HCEC 1CT (cell line): Measurements from ENCODE around the gene MALL.
"Not testable (repeated sequence)": the region's sequence is repeated elsewhere in the genome, so short reads cannot be mapped to it uniquely, and the experiment has no call there.

ENCODE experiments used
- DNase-seq: peaks from one replicate; pipeline ENCODE4 v3.0.0-alpha.2; 2017

Gene MALL

DNA sequence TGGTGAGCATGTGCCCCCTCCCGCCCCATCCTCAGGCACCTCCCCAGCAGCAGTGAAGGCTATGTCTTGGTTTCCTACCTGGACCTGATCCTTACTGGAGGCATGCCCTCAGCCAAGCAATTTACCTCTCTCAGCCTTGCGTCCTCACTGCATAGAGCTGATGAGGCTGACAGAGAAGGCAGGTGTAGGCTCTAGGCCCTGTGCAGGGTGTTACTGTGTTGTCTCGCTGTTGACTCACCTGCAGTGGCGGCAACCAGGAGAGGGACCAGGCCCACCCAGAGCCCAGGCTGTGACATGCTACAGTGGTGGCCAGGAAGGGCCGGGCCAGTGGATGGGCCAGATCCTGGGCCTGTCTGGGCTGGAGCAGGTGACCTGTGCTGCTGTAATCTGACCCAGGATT is 65.9 kb downstream of the MALL start:
- not testable (repeated sequence) for DNase-seq

DNA sequence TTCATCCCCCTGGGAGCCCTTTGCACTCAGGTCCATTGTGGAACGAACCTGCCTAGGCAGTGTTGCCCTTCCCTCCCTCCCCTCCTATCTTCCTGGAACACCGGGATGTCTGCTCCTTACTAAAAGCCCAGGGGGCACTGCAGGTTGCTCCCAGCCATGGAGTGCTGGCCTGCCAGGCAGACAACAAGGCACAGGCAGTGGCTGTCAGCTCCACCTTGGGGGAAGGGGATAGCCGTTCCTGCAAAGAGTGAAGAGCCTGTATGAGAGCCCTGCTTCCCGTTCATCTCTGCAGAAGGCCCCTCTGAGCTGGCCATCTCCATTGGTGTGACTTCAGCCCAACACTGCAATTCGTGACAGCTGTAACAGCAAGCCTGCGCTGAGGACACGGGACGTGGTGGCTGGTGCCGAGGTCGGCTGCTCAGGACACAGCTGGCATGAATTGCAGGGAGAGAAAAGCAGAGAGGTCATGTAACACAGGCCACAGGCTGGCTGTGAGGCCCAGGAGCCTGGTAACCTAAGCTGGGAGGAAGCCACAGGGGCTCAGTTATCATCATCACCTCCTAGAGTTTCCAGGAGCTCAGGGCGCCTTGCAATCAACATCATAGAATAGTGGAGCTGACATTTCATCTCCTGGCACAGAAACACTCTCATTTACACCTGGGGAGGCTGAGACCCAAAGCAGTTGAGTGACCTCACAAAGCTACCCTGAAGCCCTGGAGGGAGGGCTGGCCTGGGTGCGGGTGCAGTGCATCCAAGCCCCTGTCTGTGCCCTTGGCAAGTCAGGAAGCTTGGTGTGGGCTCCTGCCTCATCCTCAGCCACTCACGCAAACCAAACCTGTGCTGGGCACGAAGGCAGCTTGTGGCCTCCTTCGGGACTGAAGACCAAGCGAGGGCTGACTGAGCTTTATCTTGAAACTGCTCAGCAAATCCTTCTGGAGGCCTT is 67.1 kb downstream of the MALL start:
- DNase-seq, result not testable (repeated sequence)

DNA sequence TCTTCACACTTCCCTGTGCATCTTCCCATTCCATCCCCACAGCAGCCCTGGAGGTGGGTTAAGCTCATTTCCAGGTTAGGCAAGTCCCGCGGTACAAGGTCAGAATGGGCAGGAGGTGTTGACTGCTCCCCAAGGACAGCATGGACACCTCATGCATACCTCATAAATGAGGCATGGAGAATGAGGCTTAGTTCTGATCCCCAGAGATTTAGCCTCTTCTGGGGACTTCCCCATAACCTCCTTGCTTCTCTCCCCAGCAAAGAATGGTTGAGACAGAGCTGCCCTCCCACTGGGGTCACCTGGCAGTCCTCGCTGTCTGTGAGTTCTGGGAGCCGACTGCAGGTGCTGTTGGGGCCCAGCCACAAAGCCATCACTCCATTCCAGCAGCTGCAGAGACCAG is 68.4 kb downstream of the MALL start:
- DNase-seq, result not testable (repeated sequence)

DNA sequence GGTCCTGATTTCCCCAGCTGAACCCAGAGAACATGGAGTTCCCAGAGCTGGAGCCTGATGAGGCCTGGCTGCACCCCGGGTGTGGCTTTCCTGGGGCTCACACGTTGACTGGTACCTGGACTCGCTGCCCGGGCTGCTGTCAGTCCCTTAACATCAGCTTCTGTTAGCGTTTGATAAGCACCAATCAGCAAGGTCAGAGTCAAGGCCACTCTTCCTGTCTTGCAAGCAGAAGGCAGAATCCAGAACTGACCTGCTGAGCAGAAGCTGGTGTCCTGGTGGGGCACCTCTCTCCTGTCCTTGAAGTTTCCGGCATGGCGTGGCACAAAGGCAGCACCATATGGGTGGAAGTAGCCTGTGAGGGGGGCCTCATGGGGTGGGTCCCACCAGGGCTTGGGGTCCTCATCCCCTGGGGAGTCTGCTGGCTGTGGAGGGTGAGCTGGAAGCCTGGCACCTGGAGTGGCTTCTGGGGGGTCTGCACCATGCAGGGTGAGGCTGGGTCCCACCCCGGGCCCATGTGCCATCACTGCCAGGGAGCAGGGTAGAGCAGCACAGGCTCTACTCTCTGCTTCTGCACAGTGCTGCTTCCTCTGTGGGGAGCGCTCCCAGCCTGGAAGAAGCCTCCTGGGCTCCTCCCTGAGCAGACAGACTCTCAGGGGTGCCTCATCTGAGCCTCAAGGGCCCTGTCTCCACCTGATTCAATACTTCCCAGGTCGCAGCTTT is 73.5 kb downstream of the MALL start:
- not testable (repeated sequence) for DNase-seq

DNA sequence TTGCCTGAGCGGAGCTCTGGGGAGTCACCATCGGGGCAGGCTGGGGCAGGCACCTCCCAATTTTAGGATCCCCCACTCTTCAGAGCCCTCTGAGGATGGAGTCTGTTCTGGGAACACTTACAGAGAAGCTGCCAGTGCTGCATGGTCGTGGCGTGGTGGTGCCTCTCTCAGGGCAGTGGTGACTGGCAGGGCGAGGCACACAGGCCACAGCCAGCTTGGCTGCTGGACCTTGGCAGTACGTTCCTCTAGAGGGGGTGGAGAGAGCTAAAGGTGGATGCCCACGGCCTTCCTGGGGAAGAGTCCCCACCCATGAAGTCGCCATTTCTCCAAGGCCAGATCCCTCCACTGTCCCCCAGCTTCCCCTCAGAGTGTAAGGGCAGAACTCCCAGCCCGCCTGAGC is 78.3 kb downstream of the MALL start:
- not testable (repeated sequence) for DNase-seq

DNA sequence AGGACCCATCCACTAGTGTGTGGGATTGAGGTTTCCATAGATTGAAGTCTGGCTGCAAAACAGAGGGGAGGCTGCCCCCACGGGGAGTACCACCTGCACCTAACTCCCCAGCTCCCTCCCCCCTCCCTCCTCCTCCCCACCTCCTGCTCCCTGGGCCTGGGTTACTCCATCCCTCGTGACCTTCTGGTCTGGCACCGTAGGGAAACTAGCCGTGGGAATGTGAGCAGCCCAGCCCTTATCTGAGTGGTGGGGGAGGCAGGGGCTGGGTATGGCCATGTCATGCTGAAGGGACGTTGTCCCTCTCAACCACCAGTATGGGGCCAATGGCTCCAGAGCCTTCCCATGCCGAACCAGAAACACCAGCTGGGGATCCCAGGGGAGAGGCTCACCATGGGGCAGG is 80.2 kb downstream of the MALL start:
- not testable (repeated sequence) for DNase-seq

DNA sequence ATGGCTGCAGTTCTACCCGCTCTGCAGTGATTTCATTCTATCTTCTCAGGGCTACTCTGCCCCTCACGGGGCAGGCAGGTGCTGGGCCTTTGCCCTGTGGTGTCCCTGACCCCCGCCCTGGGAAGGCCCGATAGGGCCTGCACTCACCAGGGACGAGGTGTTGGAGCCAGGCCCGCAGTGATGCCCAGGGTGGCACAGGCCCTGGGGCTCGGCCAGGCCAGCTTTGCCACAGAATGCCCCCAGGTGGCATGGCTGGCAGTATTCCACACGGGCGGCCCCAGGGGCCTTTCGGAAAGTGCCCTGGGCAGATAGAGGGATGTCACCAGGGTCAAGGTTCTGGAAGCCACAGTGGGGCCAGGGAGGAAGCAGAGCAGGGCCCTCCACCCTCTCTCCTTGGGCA is 80.7 kb downstream of the MALL start:
- not testable (repeated sequence) for DNase-seq
